NCI-H69 (cell line): Measurements from ENCODE around the gene FOSL1.

Experiments
- DNase-seq: peaks from one replicate; lab custom pipeline; 2025; lab: John Stamatoyannopoulos, UW

FOSL1 gene

DNA sequence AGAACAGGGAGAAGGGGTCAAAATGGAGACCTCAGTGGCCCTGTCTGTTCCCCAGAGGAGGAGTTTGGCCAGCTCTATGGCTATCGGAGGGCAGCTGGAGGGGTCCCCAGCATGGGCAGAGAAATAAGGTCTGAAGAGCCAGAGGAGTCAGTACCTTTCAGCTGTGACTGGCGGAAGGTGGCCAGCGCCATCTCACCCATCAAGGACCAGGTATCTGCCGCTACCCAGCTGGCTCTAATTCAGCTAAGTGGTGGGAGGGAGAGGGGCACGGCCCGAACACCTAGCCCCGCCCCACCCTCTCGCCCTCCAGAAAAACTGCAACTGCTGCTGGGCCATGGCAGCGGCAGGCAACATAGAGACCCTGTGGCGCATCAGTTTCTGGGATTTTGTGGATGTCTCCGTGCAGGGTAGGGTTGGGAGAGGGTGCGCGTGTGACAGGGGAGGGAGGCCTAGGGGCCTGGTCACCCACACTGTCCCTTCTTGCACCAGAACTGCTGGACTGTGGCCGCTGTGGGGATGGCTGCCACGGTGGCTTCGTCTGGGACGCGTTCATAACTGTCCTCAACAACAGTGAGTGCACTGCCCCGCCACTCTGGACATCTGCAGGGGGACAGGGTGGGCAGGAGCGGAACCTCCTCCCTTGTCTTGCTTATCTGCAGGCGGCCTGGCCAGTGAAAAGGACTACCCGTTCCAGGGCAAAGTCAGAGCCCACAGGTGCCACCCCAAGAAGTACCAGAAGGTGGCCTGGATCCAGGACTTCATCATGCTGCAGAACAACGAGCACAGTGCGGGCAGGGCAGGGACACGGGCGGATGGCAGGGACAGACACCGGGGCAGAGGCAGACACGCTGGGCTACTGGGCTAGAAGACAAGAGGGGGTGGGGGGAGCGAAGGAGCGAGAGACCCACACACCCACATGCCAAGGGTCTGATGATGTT lies 17.8 kb downstream of the FOSL1 start:
- no peak for DNase-seq

DNA sequence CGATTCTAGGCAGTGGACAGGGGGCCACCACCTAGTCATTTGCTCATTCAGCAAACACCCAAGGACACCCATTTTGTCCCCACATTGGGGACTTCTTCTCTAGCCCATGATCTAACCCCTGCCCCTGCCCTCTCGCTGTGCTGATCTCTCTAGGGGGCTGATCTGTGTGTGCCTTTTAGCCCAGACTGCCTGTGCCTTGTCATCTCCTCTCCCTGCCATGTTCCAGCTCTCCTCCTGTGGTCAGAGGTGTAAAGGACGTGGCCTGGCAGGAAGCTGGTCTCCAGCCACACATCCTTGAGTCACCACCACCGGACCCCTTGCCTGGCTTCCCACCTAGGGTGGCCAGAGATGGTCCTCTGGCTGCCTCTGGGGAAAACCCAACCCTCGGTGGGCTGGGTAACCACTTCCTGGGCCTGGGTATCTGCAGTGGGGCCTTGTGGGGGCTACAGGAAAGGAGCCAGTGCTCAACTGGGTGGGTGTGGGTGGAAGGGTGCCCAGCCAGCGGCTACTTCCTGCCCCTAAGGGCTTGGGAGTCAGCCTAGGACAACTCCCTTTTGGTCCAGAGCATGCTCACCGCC lies 19.3 kb downstream of the FOSL1 start:
- DNase-seq = no peak

DNA sequence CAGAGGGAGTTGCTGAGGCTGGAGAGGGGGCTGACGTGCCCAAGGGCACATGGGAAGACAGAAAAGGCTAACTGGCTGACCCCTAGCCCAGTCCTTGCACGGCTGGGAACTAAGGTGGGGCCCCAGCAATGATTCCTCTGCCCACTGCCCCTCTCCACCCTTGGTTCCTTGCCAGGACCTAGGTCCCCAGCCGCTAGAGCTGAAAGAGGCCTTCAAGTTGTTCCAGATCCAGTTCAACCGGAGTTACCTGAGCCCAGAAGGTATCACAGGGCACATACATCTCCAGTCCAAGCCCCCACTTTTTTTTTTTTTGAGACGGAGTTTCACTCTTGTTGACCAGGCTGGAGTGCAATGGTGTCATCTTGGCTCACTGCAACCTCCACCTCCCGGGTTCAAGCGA lies 20.2 kb downstream of the FOSL1 start:
- no peak for DNase-seq

DNA sequence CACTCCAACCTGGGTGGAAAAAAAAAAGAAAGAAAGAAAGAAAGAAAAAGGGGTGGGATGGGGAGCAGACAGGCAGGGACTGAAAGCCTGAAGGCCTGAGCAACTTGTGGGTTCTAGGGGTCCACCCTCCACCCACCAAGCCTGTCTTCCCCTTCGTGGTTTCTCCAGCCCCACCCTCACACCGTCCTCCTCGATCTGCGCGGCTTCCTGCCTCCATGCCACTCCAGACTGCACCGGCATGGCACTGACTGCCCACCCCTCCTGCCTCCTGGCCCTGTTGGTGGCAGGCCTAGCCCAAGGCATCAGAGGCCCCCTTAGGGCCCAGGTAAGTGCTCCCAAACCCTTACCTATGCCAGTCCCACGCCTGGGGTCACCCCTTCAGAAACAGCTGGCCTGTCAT lies 20.6 kb downstream of the FOSL1 start, which contains the start of gene CTSW:
TSS of gene CTSW (plus strand) at position 221 of the 400 bp plus-strand sequence. CDS start at position 239, 18 bp downstream.
- no peak for DNase-seq

DNA sequence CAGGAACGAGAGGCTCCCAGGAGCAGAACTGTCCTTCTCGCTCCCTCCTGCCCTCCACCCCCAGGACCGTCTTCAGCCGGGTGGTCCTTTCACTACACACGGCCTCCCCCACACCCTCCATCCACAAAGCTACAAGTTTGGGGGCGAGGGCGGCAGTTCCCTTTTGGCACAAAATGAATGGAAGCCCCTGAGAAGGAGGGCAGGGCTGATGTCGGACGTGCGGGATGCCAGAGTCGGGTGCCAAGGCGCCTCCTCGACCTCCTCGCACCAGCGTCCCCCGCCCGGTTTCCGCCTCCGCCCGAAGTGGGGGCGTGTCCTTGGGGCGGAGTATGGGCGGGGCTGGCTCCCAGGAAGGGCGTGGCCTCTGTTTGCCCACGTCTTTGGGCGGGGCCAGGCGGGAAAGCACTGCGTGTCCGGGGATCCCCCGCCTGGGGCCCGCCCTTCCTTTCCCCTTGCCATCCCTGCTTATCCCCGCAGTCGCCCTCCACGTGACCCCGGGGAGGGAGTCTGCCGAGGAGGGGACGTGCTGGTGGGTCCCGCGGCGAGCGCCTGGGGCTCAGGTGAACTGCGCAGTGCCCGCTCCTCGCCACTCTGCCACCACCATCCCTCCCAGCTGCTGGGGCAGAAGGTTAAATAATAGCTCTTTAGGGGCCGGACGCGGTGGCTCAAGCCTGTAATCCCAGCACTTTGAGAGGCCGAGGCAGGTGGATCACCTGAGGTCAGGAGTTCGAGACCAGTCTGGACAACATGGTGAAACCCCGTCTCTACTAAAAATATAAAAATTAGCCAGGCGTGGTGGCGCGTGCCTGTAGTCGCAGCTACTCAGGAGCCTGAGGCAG lies 26.7 kb downstream of the FOSL1 start:
- DNase-seq = peak; percentile 97

DNA sequence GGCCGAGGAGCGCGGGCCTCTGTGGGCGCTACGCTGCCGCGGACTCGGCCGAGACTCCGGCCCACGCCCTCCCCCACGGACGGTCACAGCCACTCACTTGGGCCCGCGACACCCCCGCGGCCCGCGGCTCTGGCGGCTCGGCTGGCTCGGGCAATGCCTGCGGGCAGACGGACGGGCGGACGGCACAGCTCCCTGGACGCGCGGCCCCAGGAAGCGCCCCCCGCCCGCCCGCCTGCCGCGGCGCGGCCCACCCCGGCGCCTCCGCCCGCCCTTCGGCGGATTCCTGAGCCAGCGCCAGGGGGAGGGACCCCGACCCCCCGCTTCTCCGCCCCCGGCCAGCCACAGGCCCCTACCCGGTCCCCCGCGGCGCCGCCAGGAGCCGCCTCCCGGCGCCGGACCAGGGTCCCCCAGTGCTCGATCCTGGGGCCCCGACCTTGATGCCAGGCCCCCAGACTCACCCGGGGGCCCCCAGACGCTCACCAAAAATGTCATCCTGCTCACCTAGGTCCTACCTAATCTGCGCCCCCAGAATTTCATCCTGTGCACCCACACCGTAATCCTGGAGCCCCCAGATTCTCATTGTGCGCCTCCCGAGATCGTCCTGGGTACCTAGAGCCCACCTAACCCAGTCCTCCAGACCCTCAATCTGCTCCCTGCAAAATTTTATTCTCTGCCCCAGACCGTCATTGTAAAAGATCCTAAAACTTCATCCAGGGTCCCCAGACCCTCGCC lies 27.4 kb downstream of the FOSL1 start, which contains the start of gene EFEMP2:
TSS of gene EFEMP2 (minus strand) at position 215 of the 732 bp plus-strand sequence. CDS start 446 bp downstream, outside the sequence.
- DNase-seq = peak; percentile 51

DNA sequence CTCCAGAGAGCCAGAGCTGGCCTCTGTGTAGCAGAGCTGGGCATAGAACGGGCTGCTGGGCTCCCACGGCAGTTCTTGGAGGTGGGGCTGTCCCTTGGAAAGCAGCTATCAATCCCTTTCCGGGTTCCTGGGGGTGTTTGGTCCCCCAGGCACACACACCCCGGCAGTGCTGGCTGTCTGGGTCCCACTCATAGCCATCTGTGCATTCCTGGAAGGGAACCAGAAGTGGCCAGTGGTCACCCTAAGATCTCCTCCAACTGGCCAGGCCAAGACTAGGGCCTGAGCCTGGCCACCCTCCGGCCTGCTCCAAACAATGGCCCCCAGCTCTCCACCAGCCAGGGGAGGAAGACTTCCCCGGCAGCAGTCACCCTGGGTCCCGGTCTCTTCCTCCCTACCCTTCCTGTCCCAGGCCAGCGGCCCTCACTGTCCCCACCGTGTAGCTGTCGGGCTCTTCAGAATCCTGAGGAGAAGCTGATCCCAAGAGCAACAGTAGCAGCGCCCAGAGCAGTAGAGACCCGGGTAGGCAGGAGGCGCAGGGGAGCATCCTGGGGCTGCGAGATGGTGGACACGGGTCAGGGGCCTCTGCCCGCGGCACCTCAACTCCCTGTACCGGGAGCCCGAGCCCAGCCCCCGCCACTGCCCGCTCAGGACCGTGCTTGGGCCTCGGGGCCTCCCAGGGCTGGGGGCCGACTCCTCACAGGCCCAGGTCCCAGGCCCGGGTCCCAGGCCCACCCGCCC lies 28.2 kb downstream of the FOSL1 start:
- no peak for DNase-seq

DNA sequence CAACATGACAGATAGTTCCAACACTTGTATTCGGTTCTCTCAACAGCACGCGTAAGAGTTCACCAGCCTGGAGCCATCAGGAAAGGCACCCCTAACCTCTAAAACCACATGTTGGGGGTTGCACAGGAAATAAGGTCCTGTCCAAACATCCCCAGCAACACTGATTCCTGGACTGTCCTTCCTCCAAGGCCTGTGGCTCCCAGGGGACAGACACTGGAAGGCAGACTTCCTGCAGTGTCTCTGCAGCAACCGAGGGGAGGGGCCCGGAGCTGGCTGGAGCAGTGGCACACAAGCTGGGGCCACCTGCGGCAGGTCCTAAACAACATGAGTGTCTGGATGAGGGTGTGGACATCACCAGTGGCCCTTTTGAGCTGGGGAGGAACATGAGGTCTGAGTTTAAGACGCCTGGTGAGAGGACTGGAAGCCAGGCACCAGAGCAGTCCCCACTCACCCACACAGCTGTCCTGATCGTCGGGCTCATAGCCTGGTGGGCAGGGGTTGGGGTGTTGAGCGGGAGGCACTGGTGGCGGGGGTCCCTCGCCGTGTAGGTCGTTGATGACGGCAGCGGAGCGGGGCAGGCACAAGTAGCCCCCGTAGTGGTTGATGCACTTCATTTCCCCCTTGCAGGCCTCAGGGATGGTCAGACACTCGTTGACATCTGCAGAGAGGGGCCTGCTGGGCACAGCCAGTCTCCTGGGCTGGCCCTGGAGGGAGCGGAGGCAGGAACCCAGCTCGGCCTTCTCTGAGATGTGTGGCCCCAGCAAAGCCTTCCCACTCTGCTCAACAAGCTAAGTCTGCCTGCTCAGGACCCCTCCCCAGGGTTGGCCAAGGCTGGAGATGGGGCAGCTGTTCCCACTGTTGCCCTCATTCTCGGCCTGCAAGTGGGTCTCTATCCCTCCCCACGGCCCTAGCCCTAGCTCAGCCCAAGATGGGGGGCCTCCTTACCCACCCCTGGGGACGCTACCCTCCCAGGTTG lies 29.2 kb downstream of the FOSL1 start:
- DNase-seq = peak; percentile 86

DNA sequence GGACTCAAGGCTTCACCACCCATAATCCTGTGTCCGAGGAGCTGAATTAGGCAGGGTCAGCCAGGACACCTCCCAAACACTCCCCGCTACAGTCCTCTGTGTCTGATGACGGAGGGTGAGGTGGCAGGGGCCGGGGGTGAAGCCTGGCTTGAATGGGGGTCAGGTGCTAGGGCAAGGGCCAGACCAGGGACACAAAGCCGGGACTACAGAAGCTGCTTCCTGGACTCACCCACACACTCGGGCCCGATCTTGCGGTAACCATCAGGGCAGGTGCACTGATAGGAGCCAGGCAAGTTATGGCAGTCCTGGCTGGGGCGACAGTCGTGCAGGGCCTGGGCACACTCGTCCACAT lies 29.9 kb downstream of the FOSL1 start:
- DNase-seq = no peak

DNA sequence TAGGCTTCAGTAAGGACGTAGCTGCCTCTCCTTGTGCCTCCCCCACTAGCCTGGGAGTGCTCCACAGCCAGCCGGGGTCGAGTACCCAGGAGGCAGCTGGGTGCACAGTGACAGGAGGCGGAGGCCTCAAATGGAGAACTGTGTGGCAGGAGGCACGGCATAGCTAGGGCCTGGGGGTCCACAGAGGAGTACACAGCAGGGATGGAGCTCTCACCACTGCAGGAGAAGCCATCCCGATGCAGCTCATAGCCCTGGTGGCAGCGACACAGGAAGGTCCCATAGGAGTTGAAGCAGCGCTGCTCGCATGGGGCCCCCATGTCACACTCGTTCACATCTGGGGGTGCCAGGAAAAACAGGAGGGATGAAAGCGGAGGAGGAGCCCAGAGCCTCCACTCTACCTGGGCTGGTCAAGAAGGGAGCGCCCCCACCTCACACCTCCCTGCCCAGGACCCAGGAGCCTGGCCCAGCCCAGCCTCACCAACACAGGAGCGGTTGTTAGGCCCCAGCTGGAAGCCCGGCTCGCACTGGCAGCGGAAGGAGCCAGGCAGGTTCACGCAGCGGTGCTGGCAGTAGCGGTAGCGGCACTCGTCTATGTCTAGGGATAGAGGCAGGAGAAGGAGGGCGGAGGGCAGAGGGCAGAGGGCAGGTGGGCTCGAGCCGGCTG lies 30.4 kb downstream of the FOSL1 start:
- no peak for DNase-seq

DNA sequence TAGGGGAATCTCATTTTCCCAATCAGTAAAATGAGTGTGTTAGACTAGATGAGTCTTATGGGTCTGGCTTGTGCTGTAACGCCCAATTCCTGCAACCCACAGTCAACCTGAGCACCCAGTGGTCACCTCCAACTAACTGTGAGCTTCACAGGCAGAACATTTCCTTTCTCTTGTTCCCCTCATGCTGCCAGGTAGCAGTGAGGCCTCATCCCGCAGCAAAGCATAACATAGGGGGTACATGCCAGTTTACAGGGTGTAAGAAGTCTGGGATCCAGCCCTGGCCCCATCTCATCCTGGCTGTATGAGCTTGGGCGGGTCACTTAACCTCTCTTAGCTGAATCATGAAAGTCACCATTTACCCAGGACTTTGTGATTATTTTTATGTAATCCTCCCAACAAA lies 31.3 kb downstream of the FOSL1 start:
- DNase-seq = no peak

DNA sequence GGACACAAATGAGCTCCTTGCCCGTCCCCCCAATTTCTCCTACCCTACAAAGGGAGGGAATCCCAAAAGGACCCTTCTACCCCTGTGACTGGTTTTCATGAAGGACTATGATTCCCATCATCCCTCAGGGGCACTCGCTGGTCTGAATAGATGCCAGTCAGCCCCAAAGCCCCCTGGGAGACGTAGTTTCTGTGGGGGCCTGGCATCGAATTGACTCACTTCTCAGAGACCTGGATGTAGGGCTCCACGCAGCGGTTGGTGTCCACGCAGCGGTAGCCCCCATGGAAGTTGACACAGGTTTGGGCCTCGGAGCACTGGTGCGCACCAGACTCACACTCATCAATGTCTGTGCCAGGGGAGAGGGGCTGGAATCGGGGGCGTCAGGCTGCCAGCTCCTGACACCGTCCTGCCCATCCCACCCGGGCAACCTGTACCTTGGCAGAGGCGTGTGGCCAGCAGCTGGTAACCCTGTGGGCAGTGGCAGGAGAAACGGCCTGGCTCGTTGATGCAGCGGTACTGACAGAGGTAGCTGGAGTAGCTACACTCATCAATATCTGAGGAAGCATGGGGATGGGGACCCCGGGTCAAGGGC lies 32.0 kb downstream of the FOSL1 start:
- peak; percentile 72 for DNase-seq

DNA sequence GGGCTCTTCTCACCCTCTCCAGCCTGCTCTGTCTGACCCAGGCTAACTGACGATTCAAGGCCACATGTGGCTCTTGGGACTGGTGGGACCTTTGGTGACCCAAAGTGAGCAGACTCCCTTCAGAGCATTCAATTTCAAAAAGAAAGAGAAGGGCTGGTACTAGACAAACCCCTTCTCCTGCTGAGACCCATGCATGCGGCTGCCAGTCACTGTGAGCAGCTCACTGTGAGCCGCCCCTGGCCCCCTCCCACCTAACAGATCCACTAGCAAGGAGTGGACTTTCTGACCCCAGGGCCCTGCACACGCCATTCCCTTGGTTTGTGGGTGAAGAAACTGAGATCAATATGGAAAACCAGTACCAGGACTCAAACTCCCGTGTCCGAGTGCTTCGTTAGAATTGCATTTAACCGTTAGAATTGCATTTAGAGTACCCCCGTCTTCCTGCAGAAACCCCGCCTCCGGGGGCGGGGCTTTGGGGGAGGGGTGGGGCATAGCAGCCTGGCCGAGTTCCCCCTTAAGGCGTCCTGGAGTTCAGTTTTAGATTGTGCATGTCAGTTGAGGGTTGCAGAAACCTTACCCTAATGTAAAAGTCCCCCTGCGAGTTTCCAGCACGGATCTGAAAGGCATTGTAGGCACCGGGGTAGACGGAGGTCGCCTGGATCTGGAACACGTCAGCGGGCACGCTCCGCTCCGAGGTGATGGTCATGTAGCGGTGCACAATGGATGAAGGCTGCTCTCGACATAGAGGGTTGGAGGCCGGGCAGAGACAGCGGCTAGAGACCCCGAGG lies 32.7 kb downstream of the FOSL1 start:
- DNase-seq = peak; percentile 32

DNA sequence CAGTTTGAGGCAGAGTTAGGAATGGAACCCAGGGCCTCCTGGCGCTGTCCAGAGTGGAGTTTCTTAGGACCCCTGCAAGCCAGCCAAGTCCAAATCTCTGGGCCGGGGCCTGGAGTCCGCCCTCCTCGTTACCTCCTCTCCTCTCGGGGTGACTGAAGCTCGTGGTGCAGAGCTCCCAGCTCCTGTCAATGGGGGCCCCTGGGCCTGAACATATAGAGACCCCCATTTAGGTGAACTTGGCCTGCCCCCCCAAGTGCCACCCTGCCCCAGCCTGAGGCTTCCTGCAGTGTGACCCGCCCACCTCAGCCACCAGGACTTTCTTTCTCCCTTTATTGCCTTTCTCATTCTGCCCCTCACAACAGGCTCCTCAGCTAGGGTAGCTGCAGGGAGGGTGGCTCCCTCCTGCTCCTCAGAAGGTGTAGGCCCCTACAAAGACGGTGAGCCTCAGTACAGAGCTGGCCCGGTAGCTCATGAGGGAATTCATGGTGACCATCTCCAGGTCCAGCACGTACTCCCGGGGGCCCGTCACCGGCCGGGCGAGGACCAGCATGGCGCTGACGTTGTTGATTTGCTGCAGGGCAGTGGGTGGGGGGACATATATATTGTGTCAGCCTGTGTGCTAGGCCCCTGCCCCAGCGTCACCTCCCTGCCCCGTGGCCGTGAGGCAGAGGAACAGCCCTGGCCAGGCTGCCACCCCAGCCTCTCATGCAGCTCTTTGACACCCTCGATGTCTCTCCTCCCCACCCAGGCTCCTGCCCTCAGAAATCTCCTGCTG lies 33.5 kb downstream of the FOSL1 start:
- no peak for DNase-seq

DNA sequence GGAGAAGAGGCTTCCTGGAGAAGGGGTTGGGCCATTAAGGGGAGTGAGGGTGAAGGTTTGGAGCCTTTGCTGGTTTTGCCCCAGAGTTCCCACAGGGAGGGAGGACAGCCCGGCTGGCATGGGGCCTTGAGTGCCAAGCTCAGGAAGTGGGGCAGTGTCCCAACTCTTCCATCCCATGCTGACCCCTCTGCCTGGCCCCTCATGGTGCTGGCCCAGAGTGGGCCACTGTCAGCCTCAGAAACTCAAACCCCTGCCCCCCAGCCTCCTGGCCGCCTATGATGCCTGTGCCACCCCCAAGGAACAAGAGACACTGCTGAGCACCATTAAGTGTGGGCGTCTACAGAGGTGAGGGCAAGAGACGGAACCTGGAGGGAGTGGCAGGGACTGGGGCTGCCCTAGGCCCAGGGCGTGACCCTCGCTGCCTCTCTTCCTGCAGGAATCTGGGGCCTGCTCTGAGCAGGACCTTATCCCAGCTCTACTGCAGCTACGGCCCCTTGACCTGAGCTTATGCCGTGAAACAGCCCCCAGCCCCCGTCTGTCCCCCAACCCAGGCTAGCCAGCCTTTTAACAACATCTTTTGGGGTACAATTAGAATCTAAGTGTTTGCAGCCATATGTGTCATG lies 34.5 kb downstream of the FOSL1 start:
- DNase-seq = no peak

DNA sequence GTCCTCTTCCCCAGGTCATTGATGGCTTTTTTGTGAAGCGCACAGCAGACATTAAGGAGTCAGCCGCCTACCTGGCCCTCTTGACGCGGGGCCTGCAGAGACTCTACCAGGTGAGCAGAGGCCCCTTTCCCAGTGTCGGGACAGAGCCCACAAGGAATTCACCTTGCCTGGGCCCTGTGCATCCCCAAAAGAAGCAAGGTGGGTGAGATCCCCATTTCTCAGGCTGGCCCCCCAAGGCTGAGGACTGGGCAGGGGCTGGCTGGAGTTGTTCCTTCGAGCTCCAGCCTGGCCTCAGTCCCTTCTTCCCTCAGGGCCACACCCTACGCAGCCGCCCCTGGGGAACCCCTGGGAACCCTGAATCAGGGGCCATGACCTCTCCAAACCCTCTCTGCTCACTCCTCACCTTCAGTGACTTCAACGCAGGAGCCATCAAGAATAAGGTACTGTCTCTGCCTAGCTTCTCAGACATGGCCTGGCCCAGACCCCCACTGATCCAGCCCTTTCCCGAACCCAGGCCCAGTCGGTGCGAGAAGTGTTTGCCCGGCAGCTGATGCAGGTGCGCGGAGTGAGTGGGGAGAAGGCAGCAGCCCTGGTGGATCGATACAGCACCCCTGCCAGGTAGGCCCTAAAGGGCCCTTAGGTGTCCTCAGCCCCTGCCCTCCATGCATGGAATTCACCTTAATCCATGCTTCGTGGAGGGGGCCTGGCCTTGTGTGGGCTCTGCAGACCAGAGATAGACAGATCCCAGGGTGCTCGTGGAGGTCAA lies 35.3 kb downstream of the FOSL1 start:
- no peak for DNase-seq
